Ecto neural progenitor cell (in vitro differentiated cells): ENCODE measurements around the gene SLC1A7.

Experiments used
- DNase-seq: peaks from one replicate; pipeline ENCODE4 v3.0.0-alpha.2; 2018; ENCODE audit warnings: low spot score

Gene SLC1A7

GRCh38 chr1:53133261-53134041, 9.0 kb downstream of the SLC1A7 start:
- DNase-seq = no peak

DNA sequence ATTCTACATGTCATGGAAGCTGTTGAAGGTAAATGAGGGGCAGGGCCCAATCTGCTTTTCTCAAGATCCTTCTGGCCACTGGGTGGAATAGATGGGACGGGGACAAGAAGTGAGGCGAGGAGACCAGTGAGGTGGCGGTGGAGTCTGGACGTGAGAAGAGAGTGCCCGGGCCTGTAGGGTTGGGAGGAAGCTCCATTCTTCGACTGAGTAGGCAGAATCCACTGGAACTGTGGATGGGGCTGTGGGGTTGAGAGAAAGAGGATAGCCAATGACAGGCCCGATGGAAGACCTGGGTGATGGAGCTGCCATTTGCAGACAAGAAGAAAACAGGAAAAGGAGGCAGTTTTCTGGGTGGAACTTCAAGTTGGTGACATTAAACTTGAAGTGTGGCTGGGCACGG, 10.3 kb downstream of the SLC1A7 start:
- DNase-seq = no peak

- DNase-seq = no peak
Measured at GRCh38 chr1:53131590-53131938, 10.9 kb downstream of the SLC1A7 start.

DNA sequence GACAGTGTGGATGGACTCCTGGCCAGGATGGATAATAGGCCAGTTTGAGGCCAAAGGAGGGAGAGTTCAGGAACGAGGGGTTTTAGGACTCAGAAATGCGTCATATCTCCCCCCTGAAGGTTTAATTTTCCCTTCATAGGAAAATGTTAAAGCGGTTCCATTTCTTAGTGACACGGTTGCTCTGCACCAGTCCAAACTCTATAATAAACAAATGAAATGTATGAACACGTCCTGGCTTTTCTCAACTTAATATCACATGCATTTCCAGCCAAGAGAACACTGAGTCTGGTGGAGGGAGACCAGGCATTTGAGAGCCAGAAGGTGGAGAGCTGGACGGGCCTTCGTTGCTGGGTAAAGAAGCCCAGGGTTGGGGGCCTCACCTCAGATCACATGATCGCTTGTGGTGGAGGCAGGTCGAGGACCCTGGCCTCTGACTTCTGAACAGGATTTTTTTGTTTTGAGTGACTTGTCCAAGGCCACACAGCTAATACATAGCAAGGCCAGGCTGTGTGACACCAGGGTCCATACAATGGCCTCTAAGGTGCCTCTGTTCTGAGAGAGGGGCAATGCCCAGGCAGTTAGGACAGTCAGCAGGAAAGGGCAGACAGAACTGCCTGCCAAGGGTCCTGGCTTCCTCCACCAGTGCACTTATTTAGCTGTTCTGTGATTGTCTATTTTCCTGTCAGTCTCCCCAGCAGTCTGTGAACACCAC, 11.4 kb downstream of the SLC1A7 start:
- no peak for DNase-seq

- no peak for DNase-seq
Measured at GRCh38 chr1:53130598-53130877, 11.9 kb downstream of the SLC1A7 start.

GRCh38 chr1:53129891-53130597, 12.4 kb downstream of the SLC1A7 start:
- no peak for DNase-seq

- DNase-seq = no peak
Measured at GRCh38 chr1:53128401-53128800, 14.0 kb downstream of the SLC1A7 start.

DNA sequence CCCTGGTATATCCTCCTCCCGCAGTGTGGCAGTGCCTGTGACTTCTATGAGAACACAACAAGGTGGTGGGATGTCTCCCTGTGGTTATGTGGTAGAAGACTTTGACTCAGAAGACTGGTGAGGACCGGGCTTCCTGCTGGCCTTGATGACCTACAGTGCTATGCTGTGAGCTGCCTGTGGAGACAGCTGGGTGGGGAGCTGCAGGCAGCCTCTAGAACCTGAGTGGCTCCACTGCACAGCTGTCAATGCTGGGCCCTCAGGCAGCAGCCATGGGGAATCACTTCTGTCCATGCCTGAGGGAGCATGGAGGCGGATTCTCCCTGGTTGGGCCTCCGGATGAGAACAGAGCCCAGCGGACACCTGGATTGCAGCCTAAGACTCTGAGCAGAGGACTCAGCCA, 14.9 kb downstream of the SLC1A7 start:
- no peak for DNase-seq

GRCh38 chr1:53126495-53126894, 15.9 kb downstream of the SLC1A7 start:
- DNase-seq = no peak

DNA sequence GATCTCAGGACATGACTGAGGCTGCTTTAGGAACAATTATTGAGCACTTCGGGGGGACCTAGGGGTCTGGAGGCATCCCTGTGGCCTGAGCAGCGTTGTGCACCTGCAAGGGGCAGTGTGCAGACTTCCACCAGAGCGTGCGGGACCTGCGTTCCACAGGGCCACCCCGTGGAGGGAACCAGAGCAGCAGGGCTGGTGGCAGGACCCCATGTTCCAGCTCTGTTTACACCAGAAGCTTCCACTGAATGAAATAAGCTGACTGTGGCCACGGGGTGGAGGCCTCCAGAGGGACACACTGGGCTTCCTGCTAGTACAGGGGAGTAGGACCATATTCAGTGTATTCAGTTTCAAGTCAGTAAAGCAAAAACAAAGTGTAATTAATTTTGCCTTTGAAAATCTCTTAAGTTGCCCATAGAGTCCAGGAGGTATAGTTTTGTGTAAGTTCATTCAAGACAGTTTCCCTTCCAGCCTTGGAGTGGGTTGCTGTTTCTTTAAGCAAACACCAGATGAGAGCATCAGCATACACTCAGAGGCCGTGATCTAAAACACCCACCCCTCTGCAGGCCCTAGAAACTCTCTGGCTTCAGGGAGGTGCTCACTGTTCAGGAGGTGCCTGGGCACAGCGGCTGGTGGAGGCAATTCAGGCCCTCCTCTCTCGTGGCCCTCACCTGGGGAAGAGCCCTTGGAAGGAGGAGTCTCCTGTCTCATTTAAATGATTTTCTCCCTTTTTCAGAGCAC, 16.6 kb downstream of the SLC1A7 start:
- DNase-seq = no peak

- no peak for DNase-seq
Measured at GRCh38 chr1:53125122-53125521, 17.3 kb downstream of the SLC1A7 start.

DNA sequence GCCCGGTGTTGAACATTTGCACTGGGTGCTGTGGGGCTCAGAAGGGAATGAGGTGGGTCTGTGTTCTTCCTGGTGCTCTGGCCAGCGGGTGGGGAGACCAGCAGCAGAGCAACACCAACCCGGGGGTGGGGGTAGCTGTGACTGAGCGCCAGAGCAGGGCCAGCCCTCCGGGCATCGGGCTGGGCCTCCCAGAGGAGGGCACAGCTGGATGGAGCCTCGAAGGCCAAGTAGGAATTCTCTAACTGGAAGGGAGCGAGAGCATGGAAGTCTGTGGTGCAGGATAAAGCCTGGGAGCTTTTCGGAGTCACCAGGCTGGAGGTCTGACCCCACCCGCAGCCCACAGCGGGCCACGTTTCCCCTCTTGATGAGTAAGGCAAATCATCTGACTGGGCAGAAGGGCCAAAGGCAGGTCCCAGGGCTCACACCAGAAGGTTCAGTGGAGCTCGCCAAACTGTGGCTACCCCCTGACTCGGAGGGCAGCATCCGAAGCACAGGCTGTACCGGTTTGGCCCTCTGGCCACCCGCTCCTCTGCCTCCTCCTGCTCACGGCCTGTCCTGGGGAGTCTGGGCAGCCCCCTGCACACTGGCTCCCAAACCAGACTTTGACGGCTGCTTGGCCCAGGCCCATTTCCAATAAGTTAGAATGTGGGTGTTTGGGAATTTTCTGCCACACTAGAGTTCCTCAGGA, 18.8 kb downstream of the SLC1A7 start:
- no peak for DNase-seq

GRCh38 chr1:53122961-53123413, 19.5 kb downstream of the SLC1A7 start:
- DNase-seq = no peak

DNA sequence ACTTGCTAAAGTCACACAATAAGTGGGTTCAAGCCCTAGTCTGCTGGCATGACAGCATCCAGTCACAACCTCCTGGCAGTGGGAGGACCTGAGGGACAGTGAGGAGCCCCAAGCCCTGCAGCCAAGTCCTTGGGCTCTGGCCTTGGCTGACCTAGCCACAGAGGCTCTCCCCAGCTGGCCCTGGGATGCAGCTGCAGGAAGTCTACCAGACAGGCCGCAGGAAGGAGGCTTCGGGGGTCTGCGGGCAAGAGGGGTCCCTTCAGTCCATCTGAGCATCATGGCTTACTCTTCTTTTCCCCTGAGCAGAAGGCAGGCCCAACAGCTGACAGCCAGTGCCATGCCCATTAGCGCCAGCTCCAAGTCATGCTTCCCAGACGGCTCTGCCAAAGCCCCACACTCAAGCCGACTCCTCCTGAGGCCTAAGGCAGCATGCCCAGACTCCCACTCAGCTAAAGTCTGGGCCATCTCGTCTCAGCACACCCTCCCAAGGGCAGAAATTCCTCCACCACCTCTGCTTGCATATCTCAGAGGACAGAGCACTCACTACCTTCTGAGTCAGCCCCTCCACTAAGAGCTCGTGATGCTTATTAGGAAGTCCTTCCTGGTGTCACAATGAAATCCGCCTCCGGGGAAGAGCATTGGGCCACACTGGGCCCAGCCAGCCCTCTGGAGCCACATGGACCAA, 20.1 kb downstream of the SLC1A7 start:
- no peak for DNase-seq

GRCh38 chr1:53121319-53122172, 20.9 kb downstream of the SLC1A7 start:
- DNase-seq = no peak

DNA sequence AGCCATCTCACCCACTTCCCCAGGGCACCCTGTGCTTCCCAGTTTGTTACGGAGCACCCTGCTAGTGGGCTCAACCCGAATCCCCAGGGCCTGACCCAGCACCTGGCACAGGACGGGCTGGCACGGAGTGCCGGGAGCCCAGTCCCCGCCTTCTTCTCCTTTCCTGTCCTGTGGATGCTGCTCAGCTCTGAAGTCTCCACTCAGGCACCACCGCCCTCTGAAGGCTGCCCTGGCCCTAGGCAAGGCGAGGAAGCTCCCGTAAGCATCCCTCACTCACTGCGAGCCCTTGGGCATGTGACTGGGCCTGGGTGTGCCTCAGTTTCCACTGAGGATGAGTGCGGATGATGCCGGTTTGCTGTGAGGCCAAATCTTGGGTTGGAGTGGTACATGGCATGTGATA, 21.8 kb downstream of the SLC1A7 start:
- DNase-seq = no peak

DNA sequence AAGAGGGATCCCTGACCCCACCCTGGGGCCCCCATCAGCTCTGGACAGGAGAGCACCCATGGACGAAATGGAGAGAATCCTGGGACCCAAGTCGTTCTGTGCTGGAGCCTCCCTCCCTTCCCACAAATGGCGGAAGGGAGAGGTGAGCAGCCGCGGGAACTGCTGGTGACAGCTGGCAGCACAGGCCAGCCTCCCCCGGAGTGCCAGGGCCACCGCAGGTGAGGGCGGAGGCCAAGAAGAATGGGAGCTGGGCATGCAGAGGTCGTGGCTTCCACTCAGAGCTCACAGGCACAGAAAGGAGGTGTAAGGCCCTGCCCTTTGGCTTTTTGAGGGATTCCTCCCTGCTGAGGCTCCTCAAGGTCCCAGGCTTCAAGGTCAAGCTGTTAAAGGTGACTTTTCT, 24.6 kb downstream of the SLC1A7 start:
- no peak for DNase-seq

- DNase-seq = no peak
Measured at GRCh38 chr1:53116933-53117600, 25.4 kb downstream of the SLC1A7 start.

GRCh38 chr1:53116307-53116810, 26.1 kb downstream of the SLC1A7 start:
- DNase-seq = no peak
